HCT116 (cell line): ENCODE results near the gene PTGDS.

Experiments
- EGR1 ChIP-seq: IDR thresholded peaks from 2 replicates; pipeline ENCODE4 v1.6.1; 2012; ENCODE audit warnings: low read depth
- EZH2 ChIP-seq: fragments of 200-600 bp; sonication (generic); IDR thresholded peaks from 2 replicates; pipeline ENCODE4 v1.6.1; 2017; ENCODE audit warnings: antibody characterized with exemption, mixed run types
- FOSL1 ChIP-seq: IDR thresholded peaks from 2 replicates; pipeline ENCODE4 v1.6.1; 2012; ENCODE audit warnings: low read depth
- JUND ChIP-seq: IDR thresholded peaks from 2 replicates; pipeline ENCODE4 v1.6.1; 2012
- POLR2A ChIP-seq: IDR thresholded peaks from 2 replicates; pipeline ENCODE4 v1.7.0; 2011; ENCODE audit warnings: borderline replicate concordance; ENCODE audit not compliant: insufficient read depth, insufficient read length; ENCODE audit errors: extremely low read depth
- POLR2AphosphoS5 ChIP-seq: IDR thresholded peaks from 2 replicates; pipeline ENCODE4 v1.6.1; 2011; ENCODE audit warnings: mild to moderate bottlenecking, low read depth, low read length, moderate library complexity
- RAD21 ChIP-seq: IDR thresholded peaks from 2 replicates; pipeline ENCODE4 v1.6.1; 2012; ENCODE audit warnings: low read depth, mild to moderate bottlenecking
- REST ChIP-seq: IDR thresholded peaks from 2 replicates; pipeline ENCODE4 v1.6.1; 2012; ENCODE audit warnings: low read depth
- SIN3A ChIP-seq: IDR thresholded peaks from 2 replicates; pipeline ENCODE4 v1.6.1; 2012; ENCODE audit warnings: low read depth
- TCF7L2 ChIP-seq: IDR thresholded peaks from 2 replicates; pipeline ENCODE4 v1.7.0; 2011; ENCODE audit warnings: borderline replicate concordance, inconsistent platforms; ENCODE audit not compliant: insufficient read depth, insufficient read length; ENCODE audit errors: extremely low read depth
- ZBTB33 ChIP-seq: IDR thresholded peaks from 2 replicates; pipeline ENCODE4 v1.6.1; 2011; ENCODE audit warnings: mild to moderate bottlenecking, low read length, moderate library complexity; ENCODE audit not compliant: insufficient replicate concordance; ENCODE audit errors: extremely low read depth
- ZNF274 ChIP-seq: fragments of 200-500 bp; sonication (Bioruptor generic); IDR thresholded peaks from 2 replicates; pipeline ENCODE4 v1.6.1; 2014; ENCODE audit warnings: mild to moderate bottlenecking, low read depth, low read length, inconsistent platforms
- TF ChIP-seq, protein P1 (sequence below), 3 experiments: fragments of 200-600 bp in 1 of 3; sonication (generic) in 1 of 3; IDR thresholded peaks in 2 of 3; conservative IDR thresholded peaks in 1 of 3; 2 replicates each; pipeline ENCODE4 v1.5.1; 2012 to 2017; ENCODE audit warnings: low read depth in 2 of 3, low read length in 2 of 3, antibody characterized with exemption in 1 of 3, borderline replicate concordance in 1 of 3, control low read depth in 1 of 3, mild to moderate bottlenecking in 1 of 3, mixed read lengths in 1 of 3, mixed run types in 1 of 3, moderate library complexity in 1 of 3; ENCODE audit not compliant: insufficient read depth in 1 of 3
- TF ChIP-seq, protein P2 (sequence below): IDR thresholded peaks from 2 replicates; pipeline ENCODE4 v1.6.1; 2012

DNA sequence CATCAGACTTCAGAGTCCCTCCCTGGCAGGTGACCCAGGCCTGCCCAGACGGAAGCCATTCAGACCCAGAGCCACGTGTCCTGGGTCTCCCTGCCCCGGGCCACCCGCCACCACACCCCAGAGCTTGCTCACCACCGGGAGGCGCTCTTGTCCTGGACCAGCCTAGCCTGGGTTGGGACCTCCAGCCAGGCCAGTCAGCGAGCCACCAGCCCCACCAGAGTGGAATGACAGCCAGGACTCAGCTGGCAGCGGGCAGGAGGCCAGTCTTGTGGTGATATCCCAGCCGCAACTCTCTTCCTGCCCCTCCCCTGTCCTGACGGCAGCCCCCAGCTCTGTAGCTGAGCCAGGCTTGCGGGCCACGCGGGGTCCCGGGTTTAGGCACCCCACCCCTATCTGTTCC, 1.7 kb upstream of the PTGDS start:
- TF ChIP-seq POLR2AphosphoS5 (no peak), ZBTB33 (no peak), RAD21 (no peak), EZH2 (no peak), POLR2A (no peak), SIN3A (no peak), ZNF274 (no peak), JUND (no peak), EGR1 (no peak), REST (no peak), FOSL1 (no peak), TCF7L2 (no peak)
- TF ChIP-seq, protein P1, sequence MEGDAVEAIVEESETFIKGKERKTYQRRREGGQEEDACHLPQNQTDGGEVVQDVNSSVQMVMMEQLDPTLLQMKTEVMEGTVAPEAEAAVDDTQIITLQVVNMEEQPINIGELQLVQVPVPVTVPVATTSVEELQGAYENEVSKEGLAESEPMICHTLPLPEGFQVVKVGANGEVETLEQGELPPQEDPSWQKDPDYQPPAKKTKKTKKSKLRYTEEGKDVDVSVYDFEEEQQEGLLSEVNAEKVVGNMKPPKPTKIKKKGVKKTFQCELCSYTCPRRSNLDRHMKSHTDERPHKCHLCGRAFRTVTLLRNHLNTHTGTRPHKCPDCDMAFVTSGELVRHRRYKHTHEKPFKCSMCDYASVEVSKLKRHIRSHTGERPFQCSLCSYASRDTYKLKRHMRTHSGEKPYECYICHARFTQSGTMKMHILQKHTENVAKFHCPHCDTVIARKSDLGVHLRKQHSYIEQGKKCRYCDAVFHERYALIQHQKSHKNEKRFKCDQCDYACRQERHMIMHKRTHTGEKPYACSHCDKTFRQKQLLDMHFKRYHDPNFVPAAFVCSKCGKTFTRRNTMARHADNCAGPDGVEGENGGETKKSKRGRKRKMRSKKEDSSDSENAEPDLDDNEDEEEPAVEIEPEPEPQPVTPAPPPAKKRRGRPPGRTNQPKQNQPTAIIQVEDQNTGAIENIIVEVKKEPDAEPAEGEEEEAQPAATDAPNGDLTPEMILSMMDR (IDR thresholded peaks at IDR 0.05 in 2 of 3, conservative IDR thresholded peaks at IDR 0.05 in 1 of 3; ENCODE audit: borderline replicate concordance in 1 of 3, insufficient read depth in 1 of 3, low read depth in 2 of 3, low read length in 2 of 3) = peak in 2 of 3 experiments; percentile 43 to 55; a peak in 5 of 6 replicates
- TF ChIP-seq, protein P2, sequence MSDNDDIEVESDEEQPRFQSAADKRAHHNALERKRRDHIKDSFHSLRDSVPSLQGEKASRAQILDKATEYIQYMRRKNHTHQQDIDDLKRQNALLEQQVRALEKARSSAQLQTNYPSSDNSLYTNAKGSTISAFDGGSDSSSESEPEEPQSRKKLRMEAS = no peak
